ENCODE results near the gene EGFLAM.

EGFLAM gene

GRCh38 chr5:38265546-38266179 lies 7.3 kb downstream of the EGFLAM start:
- peak; percentile 78 for DNase-seq (ENCODE audit: low spot score)

- DNase-seq (ENCODE audit: low spot score) = no peak
These were observed 9.0 kb downstream of the EGFLAM start for GRCh38 chr5:38267372-38267771.

- DNase-seq (ENCODE audit: low spot score) = no peak
These were observed 15.3 kb downstream of the EGFLAM start for GRCh38 chr5:38273626-38274025.

- no peak for DNase-seq (ENCODE audit: low spot score)
These were observed 16.0 kb downstream of the EGFLAM start for GRCh38 chr5:38274370-38274769.

GRCh38 chr5:38284384-38284783 lies 26.0 kb downstream of the EGFLAM start:
- no peak for DNase-seq (ENCODE audit: low spot score)

GRCh38 chr5:38285226-38285625 lies 26.9 kb downstream of the EGFLAM start:
- no peak for DNase-seq (ENCODE audit: low spot score)

GRCh38 chr5:38286002-38286401 lies 27.6 kb downstream of the EGFLAM start:
- no peak for DNase-seq (ENCODE audit: low spot score)

- DNase-seq (ENCODE audit: low spot score) = no peak
These were observed 28.8 kb downstream of the EGFLAM start for GRCh38 chr5:38287124-38287523.

GRCh38 chr5:38289457-38289856 lies 31.1 kb downstream of the EGFLAM start:
- DNase-seq (ENCODE audit: low spot score) = no peak

GRCh38 chr5:38290028-38290653 lies 31.8 kb downstream of the EGFLAM start:
- no peak for DNase-seq (ENCODE audit: low spot score)

GRCh38 chr5:38291355-38291754 lies 33.0 kb downstream of the EGFLAM start:
- no peak for DNase-seq (ENCODE audit: low spot score)

- DNase-seq (ENCODE audit: low spot score) = no peak
These were observed 33.9 kb downstream of the EGFLAM start for GRCh38 chr5:38292228-38292627.

- no peak for DNase-seq (ENCODE audit: low spot score)
These were observed 37.4 kb downstream of the EGFLAM start for GRCh38 chr5:38295751-38296150.

GRCh38 chr5:38297830-38298608 lies 39.7 kb downstream of the EGFLAM start:
- DNase-seq (ENCODE audit: low spot score) = no peak

GRCh38 chr5:38299585-38299984 lies 41.2 kb downstream of the EGFLAM start:
- no peak for DNase-seq (ENCODE audit: low spot score)

- no peak for DNase-seq (ENCODE audit: low spot score)
These were observed 46.8 kb downstream of the EGFLAM start for GRCh38 chr5:38305148-38305547.

- DNase-seq (ENCODE audit: low spot score) = no peak
These were observed 49.5 kb downstream of the EGFLAM start for GRCh38 chr5:38307845-38308244.

- DNase-seq (ENCODE audit: low spot score) = no peak
These were observed 58.3 kb downstream of the EGFLAM start for GRCh38 chr5:38316544-38317224.

- DNase-seq (ENCODE audit: low spot score) = no peak
These were observed 59.5 kb downstream of the EGFLAM start for GRCh38 chr5:38317868-38318267.

GRCh38 chr5:38319491-38319890 lies 61.1 kb downstream of the EGFLAM start:
- no peak for DNase-seq (ENCODE audit: low spot score)

- no peak for DNase-seq (ENCODE audit: low spot score)
These were observed 63.6 kb downstream of the EGFLAM start for GRCh38 chr5:38321978-38322377.

GRCh38 chr5:38323645-38324295 lies 65.4 kb downstream of the EGFLAM start:
- no peak for DNase-seq (ENCODE audit: low spot score)

Data from HuH-7 (cell line).